GM23338 (cell line): ENCODE data around the gene SLC16A9. TPM values are rescaled to one million over a fixed set of nuclear protein-coding genes. Genes with fewer than 3 reads are reported as not detected.

Experiments
- ATAC-seq: fragments of 200-7000 bp; cut with Tn5 transposase; 3 replicates; pipeline ENCODE4 v1.9.1; 2020
- DNase-seq: peaks from one replicate; pipeline ENCODE4 v3.0.0-alpha.2; 2015; ENCODE audit warnings: low spot score
- H2AFZ ChIP-seq: fragments of 200-600 bp; sonication (generic); 2 replicates; pipeline ENCODE4 v1.8.0; 2016; ENCODE audit warnings: antibody characterized with exemption, mild to moderate bottlenecking, moderate library complexity
- H3F3A ChIP-seq: fragments of 200-600 bp; sonication (generic); replicated peaks from 2 replicates; pipeline ENCODE4 v1.8.0; 2017; ENCODE audit warnings: antibody characterized with exemption, mixed run types, low read depth
- H3K27ac ChIP-seq: fragments of 200-600 bp; sonication (generic); 2 replicates; pipeline ENCODE4 v1.6.1; 2016; ENCODE audit warnings: low read depth
- H3K27me3 ChIP-seq: fragments of 200-600 bp; sonication (generic); 2 replicates; pipeline ENCODE4 v1.8.0; 2016; ENCODE audit warnings: mild to moderate bottlenecking, mixed run types, moderate library complexity; ENCODE audit not compliant: insufficient read depth
- H3K36me3 ChIP-seq: fragments of 200-600 bp; sonication (generic); 2 replicates; pipeline ENCODE4 v1.8.0; 2016; ENCODE audit warnings: mild to moderate bottlenecking; ENCODE audit not compliant: insufficient read depth
- H3K4me1 ChIP-seq: fragments of 200-600 bp; sonication (generic); 2 replicates; pipeline ENCODE4 v1.8.0; 2016; ENCODE audit warnings: mild to moderate bottlenecking, moderate library complexity; ENCODE audit not compliant: insufficient read depth
- H3K4me2 ChIP-seq: fragments of 200-600 bp; sonication (generic); 2 replicates; pipeline ENCODE4 v1.7.1; 2017; ENCODE audit warnings: mixed run types
- H3K4me3 ChIP-seq: fragments of 200-600 bp; sonication (generic); 2 replicates; pipeline ENCODE4 v1.6.1; 2016; ENCODE audit warnings: mixed run types
- H3K79me2 ChIP-seq: fragments of 200-600 bp; sonication (generic); replicated peaks from 2 replicates; pipeline ENCODE4 v1.8.0; 2017; ENCODE audit warnings: mild to moderate bottlenecking; ENCODE audit not compliant: insufficient read depth
- H3K9me2 ChIP-seq: fragments of 200-600 bp; sonication (generic); 2 replicates; pipeline ENCODE4 v1.8.0; 2017; ENCODE audit not compliant: insufficient read depth
- H4K20me1 ChIP-seq: fragments of 200-600 bp; sonication (generic); replicated peaks from 2 replicates; pipeline ENCODE4 v1.8.0; 2017; ENCODE audit warnings: mild to moderate bottlenecking; ENCODE audit not compliant: insufficient read depth
- H3K27ac Mint-ChIP-seq: 2 replicates; pipeline ENCODE4 v1.8.0; 2020; ENCODE audit warnings: inconsistent platforms, mild to moderate bottlenecking, moderate library complexity, mixed read lengths
- H3K27me3 Mint-ChIP-seq: 3 replicates; pipeline ENCODE4 v1.8.0; 2022; ENCODE audit warnings: low read depth, mild to moderate bottlenecking, moderate library complexity, mixed read lengths, inconsistent platforms; ENCODE audit not compliant: insufficient read depth, poor library complexity
- H3K36me3 Mint-ChIP-seq: 3 replicates; pipeline ENCODE4 v1.8.0; 2021; ENCODE audit warnings: low read depth, mild to moderate bottlenecking, inconsistent platforms, moderate library complexity, mixed read lengths
- H3K4me1 Mint-ChIP-seq: 3 replicates; pipeline ENCODE4 v1.8.0; 2020; ENCODE audit warnings: mild to moderate bottlenecking, inconsistent platforms, mixed read lengths
- H3K4me3 Mint-ChIP-seq: 3 replicates; pipeline ENCODE4 v1.8.0; 2021; ENCODE audit warnings: moderate library complexity, mild to moderate bottlenecking, inconsistent platforms, mixed read lengths
- H3K9me3 Mint-ChIP-seq: 3 replicates; pipeline ENCODE4 v1.8.0; 2020; ENCODE audit warnings: moderate library complexity, mild to moderate bottlenecking, inconsistent platforms, mixed read lengths
- CREB1 ChIP-seq: fragments of 250-450 bp; sonication (Bioruptor Pico); IDR thresholded peaks from 2 replicates; pipeline ENCODE4 v1.5.0; 2020; ENCODE audit warnings: low read depth, mild to moderate bottlenecking, moderate library complexity
- EZH2 ChIP-seq: fragments of 200-600 bp; sonication (generic); IDR thresholded peaks from one replicate; pipeline ENCODE4 v1.8.0; 2017; ENCODE audit warnings: antibody characterized with exemption, mild to moderate bottlenecking, low read depth; ENCODE audit not compliant: unreplicated experiment
- EZH2phosphoT487 ChIP-seq: fragments of 200-600 bp; sonication (generic); IDR thresholded peaks from one replicate; pipeline ENCODE4 v1.8.1; 2018; ENCODE audit warnings: antibody characterized with exemption; ENCODE audit not compliant: unreplicated experiment
- JUNB ChIP-seq: IDR thresholded peaks from one replicate; pipeline ENCODE4 v1.6.1; 2016; ENCODE audit warnings: antibody characterized with exemption; ENCODE audit not compliant: unreplicated experiment
- NANOG ChIP-seq: IDR thresholded peaks from 2 replicates; pipeline ENCODE4 v1.6.1; 2016; ENCODE audit warnings: antibody characterized with exemption, borderline replicate concordance
- POLR2AphosphoS5 ChIP-seq: IDR thresholded peaks from 2 replicates; pipeline ENCODE4 v1.6.1; 2016; ENCODE audit warnings: antibody characterized with exemption, low read depth
- STAT1 ChIP-seq: IDR thresholded peaks from one replicate; pipeline ENCODE4 v1.6.1; 2016; ENCODE audit warnings: antibody characterized with exemption; ENCODE audit not compliant: unreplicated experiment
- ZNF114 ChIP-seq: fragments of 250-450 bp; sonication (Bioruptor Pico); IDR thresholded peaks from 2 replicates; pipeline ENCODE4 v1.5.0; 2020; ENCODE audit warnings: mild to moderate bottlenecking, moderate library complexity
- ZNF331 ChIP-seq: fragments of 250-450 bp; sonication (Bioruptor Pico); IDR thresholded peaks from 2 replicates; pipeline ENCODE4 v1.5.0; 2020; ENCODE audit warnings: low read depth, mild to moderate bottlenecking, moderate library complexity
- polyA plus RNA-seq: library from polyadenylated mRNA; unstranded; fragments of >200 nt; fragmentation: Nextera tagmentation; extraction: Ambion mirVana; gene quantifications from 2 replicates; pipeline ENCODE4 v1.2.1, GENCODE V29; 2016
- total RNA-seq: library from RNA; depleted of rRNA; stranded (reverse); fragments of >200 nt; shearing (Covaris generic); gene quantifications from 2 replicates; pipeline ENCODE4 v1.2.3, GENCODE V29; 2014
- TF ChIP-seq, protein P1 (sequence below), 2 experiments: fragments of 200-600 bp in 1 of 2; sonication (generic) in 1 of 2; conservative IDR thresholded peaks; 2 replicates each; pipeline versions ENCODE4 v1.5.1 to v1.6.1; 2016 to 2017; ENCODE audit warnings: antibody characterized with exemption in 2 of 2, low read depth in 2 of 2, mild to moderate bottlenecking in 2 of 2, moderate library complexity in 1 of 2
- TF ChIP-seq, protein P2 (sequence below): IDR thresholded peaks from 2 replicates; pipeline ENCODE4 v1.6.1; 2016; ENCODE audit warnings: antibody characterized with exemption
- TF ChIP-seq, protein P3 (sequence below): fragments of 250-450 bp; sonication (Bioruptor Pico); IDR thresholded peaks from 2 replicates; pipeline ENCODE4 v1.5.0; 2020; ENCODE audit warnings: mild to moderate bottlenecking, moderate library complexity
- TF ChIP-seq, protein P4 (sequence below): IDR thresholded peaks from one replicate; pipeline ENCODE4 v1.6.1; 2018; ENCODE audit warnings: antibody characterized with exemption; ENCODE audit not compliant: unreplicated experiment

Gene SLC16A9
- total and polyA plus RNA-seq, 2 experiments from 2014 or later, result 6.5 to 11.4 TPM

DNA sequence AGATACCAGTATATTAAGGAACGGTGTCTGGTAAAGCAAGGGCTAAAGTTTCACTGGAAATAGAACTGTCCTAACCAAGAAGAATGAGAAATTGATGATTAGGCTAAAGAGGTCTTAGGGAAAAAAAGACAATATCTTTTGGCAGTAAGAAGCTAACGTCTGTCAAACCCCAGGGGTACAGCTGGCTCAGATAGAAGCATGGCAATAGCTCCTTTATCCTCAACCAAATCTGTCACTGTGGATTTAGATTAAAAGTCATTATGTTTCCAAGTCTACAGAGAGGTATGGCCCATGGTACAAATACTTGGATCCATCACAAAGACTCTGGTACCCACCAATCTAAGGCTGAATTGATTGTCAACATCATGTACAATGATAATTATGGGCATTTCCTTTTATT is 8.6 kb upstream of the SLC16A9 start:
- Histone ChIP-seq H3K4me1 (no peaks in the 10 kb centered on the region), H3K9me2 (peaks cover 3% of the 10 kb centered on the region; the same call in 1 of the 2 replicates), H3K4me3 (no peak overlapping the region), H4K20me1 (no peaks in the 10 kb centered on the region), H3F3A (no peaks in the 10 kb centered on the region), H3K4me2 (no peak overlapping the region), H3K27me3 (no peaks in the 10 kb centered on the region), H3K36me3 (no peaks in the 10 kb centered on the region), H3K27ac (no peak overlapping the region), H3K79me2 (no peaks in the 10 kb centered on the region), H2AFZ (no peak overlapping the region)
- TF ChIP-seq EZH2phosphoT487 (no peak), POLR2AphosphoS5 (no peak), ZNF331 (no peak), STAT1 (no peak), EZH2 (no peak), NANOG (no peak), CREB1 (CRISPR knock-in tag) (no peak), ZNF114 (CRISPR knock-in tag) (no peak), JUNB (no peak)
- TF ChIP-seq, protein P1, sequence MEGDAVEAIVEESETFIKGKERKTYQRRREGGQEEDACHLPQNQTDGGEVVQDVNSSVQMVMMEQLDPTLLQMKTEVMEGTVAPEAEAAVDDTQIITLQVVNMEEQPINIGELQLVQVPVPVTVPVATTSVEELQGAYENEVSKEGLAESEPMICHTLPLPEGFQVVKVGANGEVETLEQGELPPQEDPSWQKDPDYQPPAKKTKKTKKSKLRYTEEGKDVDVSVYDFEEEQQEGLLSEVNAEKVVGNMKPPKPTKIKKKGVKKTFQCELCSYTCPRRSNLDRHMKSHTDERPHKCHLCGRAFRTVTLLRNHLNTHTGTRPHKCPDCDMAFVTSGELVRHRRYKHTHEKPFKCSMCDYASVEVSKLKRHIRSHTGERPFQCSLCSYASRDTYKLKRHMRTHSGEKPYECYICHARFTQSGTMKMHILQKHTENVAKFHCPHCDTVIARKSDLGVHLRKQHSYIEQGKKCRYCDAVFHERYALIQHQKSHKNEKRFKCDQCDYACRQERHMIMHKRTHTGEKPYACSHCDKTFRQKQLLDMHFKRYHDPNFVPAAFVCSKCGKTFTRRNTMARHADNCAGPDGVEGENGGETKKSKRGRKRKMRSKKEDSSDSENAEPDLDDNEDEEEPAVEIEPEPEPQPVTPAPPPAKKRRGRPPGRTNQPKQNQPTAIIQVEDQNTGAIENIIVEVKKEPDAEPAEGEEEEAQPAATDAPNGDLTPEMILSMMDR (conservative IDR thresholded peaks at IDR 0.05; ENCODE audit: low read depth in 2 of 2), result no peak
- TF ChIP-seq, protein P2, sequence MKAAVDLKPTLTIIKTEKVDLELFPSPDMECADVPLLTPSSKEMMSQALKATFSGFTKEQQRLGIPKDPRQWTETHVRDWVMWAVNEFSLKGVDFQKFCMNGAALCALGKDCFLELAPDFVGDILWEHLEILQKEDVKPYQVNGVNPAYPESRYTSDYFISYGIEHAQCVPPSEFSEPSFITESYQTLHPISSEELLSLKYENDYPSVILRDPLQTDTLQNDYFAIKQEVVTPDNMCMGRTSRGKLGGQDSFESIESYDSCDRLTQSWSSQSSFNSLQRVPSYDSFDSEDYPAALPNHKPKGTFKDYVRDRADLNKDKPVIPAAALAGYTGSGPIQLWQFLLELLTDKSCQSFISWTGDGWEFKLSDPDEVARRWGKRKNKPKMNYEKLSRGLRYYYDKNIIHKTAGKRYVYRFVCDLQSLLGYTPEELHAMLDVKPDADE, result no peak
- TF ChIP-seq, protein P3, sequence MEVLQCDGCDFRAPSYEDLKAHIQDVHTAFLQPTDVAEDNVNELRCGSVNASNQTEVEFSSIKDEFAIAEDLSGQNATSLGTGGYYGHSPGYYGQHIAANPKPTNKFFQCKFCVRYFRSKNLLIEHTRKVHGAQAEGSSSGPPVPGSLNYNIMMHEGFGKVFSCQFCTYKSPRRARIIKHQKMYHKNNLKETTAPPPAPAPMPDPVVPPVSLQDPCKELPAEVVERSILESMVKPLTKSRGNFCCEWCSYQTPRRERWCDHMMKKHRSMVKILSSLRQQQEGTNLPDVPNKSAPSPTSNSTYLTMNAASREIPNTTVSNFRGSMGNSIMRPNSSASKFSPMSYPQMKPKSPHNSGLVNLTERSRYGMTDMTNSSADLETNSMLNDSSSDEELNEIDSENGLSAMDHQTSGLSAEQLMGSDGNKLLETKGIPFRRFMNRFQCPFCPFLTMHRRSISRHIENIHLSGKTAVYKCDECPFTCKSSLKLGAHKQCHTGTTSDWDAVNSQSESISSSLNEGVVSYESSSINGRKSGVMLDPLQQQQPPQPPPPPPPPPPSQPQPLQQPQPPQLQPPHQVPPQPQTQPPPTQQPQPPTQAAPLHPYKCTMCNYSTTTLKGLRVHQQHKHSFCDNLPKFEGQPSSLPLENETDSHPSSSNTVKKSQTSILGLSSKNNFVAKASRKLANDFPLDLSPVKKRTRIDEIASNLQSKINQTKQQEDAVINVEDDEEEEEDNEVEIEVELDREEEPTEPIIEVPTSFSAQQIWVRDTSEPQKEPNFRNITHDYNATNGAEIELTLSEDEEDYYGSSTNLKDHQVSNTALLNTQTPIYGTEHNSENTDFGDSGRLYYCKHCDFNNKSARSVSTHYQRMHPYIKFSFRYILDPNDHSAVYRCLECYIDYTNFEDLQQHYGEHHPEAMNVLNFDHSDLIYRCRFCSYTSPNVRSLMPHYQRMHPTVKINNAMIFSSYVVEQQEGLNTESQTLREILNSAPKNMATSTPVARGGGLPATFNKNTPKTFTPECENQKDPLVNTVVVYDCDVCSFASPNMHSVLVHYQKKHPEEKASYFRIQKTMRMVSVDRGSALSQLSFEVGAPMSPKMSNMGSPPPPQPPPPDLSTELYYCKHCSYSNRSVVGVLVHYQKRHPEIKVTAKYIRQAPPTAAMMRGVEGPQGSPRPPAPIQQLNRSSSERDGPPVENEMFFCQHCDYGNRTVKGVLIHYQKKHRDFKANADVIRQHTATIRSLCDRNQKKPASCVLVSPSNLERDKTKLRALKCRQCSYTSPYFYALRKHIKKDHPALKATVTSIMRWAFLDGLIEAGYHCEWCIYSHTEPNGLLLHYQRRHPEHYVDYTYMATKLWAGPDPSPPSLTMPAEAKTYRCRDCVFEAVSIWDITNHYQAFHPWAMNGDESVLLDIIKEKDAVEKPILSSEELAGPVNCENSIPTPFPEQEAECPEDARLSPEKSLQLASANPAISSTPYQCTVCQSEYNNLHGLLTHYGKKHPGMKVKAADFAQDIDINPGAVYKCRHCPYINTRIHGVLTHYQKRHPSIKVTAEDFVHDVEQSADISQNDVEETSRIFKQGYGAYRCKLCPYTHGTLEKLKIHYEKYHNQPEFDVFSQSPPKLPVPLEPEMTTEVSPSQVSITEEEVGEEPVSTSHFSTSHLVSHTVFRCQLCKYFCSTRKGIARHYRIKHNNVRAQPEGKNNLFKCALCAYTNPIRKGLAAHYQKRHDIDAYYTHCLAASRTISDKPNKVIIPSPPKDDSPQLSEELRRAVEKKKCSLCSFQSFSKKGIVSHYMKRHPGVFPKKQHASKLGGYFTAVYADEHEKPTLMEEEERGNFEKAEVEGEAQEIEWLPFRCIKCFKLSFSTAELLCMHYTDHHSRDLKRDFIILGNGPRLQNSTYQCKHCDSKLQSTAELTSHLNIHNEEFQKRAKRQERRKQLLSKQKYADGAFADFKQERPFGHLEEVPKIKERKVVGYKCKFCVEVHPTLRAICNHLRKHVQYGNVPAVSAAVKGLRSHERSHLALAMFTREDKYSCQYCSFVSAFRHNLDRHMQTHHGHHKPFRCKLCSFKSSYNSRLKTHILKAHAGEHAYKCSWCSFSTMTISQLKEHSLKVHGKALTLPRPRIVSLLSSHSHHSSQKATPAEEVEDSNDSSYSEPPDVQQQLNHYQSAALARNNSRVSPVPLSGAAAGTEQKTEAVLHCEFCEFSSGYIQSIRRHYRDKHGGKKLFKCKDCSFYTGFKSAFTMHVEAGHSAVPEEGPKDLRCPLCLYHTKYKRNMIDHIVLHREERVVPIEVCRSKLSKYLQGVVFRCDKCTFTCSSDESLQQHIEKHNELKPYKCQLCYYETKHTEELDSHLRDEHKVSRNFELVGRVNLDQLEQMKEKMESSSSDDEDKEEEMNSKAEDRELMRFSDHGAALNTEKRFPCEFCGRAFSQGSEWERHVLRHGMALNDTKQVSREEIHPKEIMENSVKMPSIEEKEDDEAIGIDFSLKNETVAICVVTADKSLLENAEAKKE (CRISPR knock-in tag), result no peak
- TF ChIP-seq, protein P4, sequence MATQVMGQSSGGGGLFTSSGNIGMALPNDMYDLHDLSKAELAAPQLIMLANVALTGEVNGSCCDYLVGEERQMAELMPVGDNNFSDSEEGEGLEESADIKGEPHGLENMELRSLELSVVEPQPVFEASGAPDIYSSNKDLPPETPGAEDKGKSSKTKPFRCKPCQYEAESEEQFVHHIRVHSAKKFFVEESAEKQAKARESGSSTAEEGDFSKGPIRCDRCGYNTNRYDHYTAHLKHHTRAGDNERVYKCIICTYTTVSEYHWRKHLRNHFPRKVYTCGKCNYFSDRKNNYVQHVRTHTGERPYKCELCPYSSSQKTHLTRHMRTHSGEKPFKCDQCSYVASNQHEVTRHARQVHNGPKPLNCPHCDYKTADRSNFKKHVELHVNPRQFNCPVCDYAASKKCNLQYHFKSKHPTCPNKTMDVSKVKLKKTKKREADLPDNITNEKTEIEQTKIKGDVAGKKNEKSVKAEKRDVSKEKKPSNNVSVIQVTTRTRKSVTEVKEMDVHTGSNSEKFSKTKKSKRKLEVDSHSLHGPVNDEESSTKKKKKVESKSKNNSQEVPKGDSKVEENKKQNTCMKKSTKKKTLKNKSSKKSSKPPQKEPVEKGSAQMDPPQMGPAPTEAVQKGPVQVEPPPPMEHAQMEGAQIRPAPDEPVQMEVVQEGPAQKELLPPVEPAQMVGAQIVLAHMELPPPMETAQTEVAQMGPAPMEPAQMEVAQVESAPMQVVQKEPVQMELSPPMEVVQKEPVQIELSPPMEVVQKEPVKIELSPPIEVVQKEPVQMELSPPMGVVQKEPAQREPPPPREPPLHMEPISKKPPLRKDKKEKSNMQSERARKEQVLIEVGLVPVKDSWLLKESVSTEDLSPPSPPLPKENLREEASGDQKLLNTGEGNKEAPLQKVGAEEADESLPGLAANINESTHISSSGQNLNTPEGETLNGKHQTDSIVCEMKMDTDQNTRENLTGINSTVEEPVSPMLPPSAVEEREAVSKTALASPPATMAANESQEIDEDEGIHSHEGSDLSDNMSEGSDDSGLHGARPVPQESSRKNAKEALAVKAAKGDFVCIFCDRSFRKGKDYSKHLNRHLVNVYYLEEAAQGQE, result no peak
- no peak for DNase-seq
- Mint-ChIP-seq H3K36me3 (no peaks in the 10 kb centered on the region), H3K27ac (no peak overlapping the region), H3K27me3 (no peaks in the 10 kb centered on the region), H3K4me3 (no peak overlapping the region), H3K4me1 (no peaks in the 10 kb centered on the region), H3K9me3 (peaks cover 3% of the 10 kb centered on the region; the same call in 1 of the 3 replicates)
- ATAC-seq, result no peak
